Activated T-cell treated with anti-CD3 and anti-CD28 coated beads for 1 hour (primary cell): Measurements from ENCODE around the gene KLK5.
"Not testable (repeated sequence)": the region's sequence is repeated elsewhere in the genome, so short reads cannot be mapped to it uniquely, and the experiment has no call there.

Source experiments
- DNase-seq: peaks from one replicate; pipeline ENCODE4 v3.0.0-alpha.2; 2020; ENCODE audit warnings: low read depth

The KLK5 gene

GRCh38 chr19:50952910-50953309, at the start of gene KLK5:
TSS of gene KLK5 (minus strand) at chr19:50953038. CDS start at chr19:50952657, 381 bp downstream.
- no peak for DNase-seq

- DNase-seq = no peak
Measured at GRCh38 chr19:51002089-51002532, 49.3 kb upstream of the KLK5 start.

GRCh38 chr19:51001515-51001914, 48.7 kb upstream of the KLK5 start, which contains the start of gene KLK8:
TSS of gene KLK8 (minus strand) at chr19:51001604. CDS start at chr19:51001167, 437 bp downstream.
- no peak for DNase-seq

- DNase-seq = no peak
Measured at GRCh38 chr19:51000981-51001380, 48.1 kb upstream of the KLK5 start.

- no peak for DNase-seq
Measured at GRCh38 chr19:51000426-51000825, 47.6 kb upstream of the KLK5 start.

GRCh38 chr19:50998686-50999085, 45.8 kb upstream of the KLK5 start:
- no peak for DNase-seq

- DNase-seq = no peak
Measured at GRCh38 chr19:50998061-50998460, 45.2 kb upstream of the KLK5 start.

- DNase-seq = no peak
Measured at GRCh38 chr19:50994129-50994528, 41.3 kb upstream of the KLK5 start.

- no peak for DNase-seq
Measured at GRCh38 chr19:50992666-50993035, 39.8 kb upstream of the KLK5 start.

GRCh38 chr19:50984416-50984815, 31.6 kb upstream of the KLK5 start:
- not testable (repeated sequence) for DNase-seq

GRCh38 chr19:50983625-50984292, 30.9 kb upstream of the KLK5 start, which contains the start of gene KLK7:
TSS of gene KLK7 (minus strand) at chr19:50983917. CDS start at chr19:50982399, 1,518 bp downstream.
- DNase-seq = no peak

GRCh38 chr19:50982186-50982585, 29.3 kb upstream of the KLK5 start:
- DNase-seq = no peak

- DNase-seq = no peak
Measured at GRCh38 chr19:50981587-50982146, 28.8 kb upstream of the KLK5 start.

GRCh38 chr19:50980208-50980607, 27.4 kb upstream of the KLK5 start:
- DNase-seq = no peak

- no peak for DNase-seq
Measured at GRCh38 chr19:50979758-50980157, 26.9 kb upstream of the KLK5 start.

GRCh38 chr19:50978772-50979390, 26.0 kb upstream of the KLK5 start:
- DNase-seq = no peak

GRCh38 chr19:50977626-50978025, 24.8 kb upstream of the KLK5 start:
- DNase-seq = no peak

- DNase-seq = no peak
Measured at GRCh38 chr19:50975766-50976165, 22.9 kb upstream of the KLK5 start.

GRCh38 chr19:50974702-50975556, 22.1 kb upstream of the KLK5 start:
- no peak for DNase-seq

GRCh38 chr19:50972795-50973376, 20.0 kb upstream of the KLK5 start:
- no peak for DNase-seq

- DNase-seq = not testable (repeated sequence)
Measured at GRCh38 chr19:50969810-50970209, 17.0 kb upstream of the KLK5 start.

- DNase-seq = no peak
Measured at GRCh38 chr19:50969413-50969760, 16.5 kb upstream of the KLK5 start, which contains the start of gene KLK6. TSS of gene KLK6 (minus strand) at chr19:50969591. CDS start at chr19:50968104, 1,487 bp downstream.
